ENCODE data around the gene GLB1L. TPM values are rescaled to one million over a fixed set of nuclear protein-coding genes. Genes with fewer than 3 reads are reported as not detected.

The GLB1L gene
- total RNA-seq, 4 donors from 2014 or later: 6.7 to 13.1 (median 9.6) TPM

GRCh38 chr2:219285373-219285735 is 40.1 kb upstream of the GLB1L start:
- Histone ChIP-seq H3K4me1 (peaks cover 0 to 97% (median 50%) of the 10 kb centered on the region in 4 donors), H3K27ac (peak overlapping the region; percentile 76 to 100 (median 100)), H3K9me3 (no peaks in the 10 kb centered on the region), H3K27me3 (no peaks in the 10 kb centered on the region), H3K4me3 (no peak overlapping the region), H3K36me3 (peaks cover 0 to 53% (median 6%) of the 10 kb centered on the region in 3 donors)
- no peak for TF ChIP-seq EP300 (IDR thresholded peaks at IDR 0.05)
- no peak for TF ChIP-seq CTCF (IDR thresholded peaks at IDR 0.05)
- no peak for TF ChIP-seq POLR2A (IDR thresholded peaks at IDR 0.05)
- 64% methylated on average over 11 to 12 of the region's 12 CpGs for WGBS, 2 donors
- DNase-seq (ENCODE audit: low spot score in 2 of 2): no peak

- DNase-seq (ENCODE audit: low spot score in 2 of 2): no peak
- no peak for TF ChIP-seq CTCF (IDR thresholded peaks at IDR 0.05)
- TF ChIP-seq EP300 (IDR thresholded peaks at IDR 0.05): no peak
- TF ChIP-seq POLR2A (IDR thresholded peaks at IDR 0.05): no peak
- Histone ChIP-seq H3K36me3 (peaks cover 0 to 53% (median 6%) of the 10 kb centered on the region in 3 donors), H3K27me3 (no peaks in the 10 kb centered on the region), H3K4me1 (peaks cover 0 to 97% (median 51%) of the 10 kb centered on the region in 4 donors), H3K27ac (peak overlapping the region; percentile 76 to 100 (median 100)), H3K4me3 (no peak overlapping the region), H3K9me3 (no peaks in the 10 kb centered on the region)
- 80 to 85% methylated on average over 12 to 15 of the region's 16 CpGs for WGBS, 2 donors
Observed at GRCh38 chr2:219284501-219285372, 39.5 kb upstream of the GLB1L start.

- H3K4me1 ChIP-seq: peaks cover 0 to 89% (median 51%) of the 10 kb centered on the region in 4 donors
- 64 to 71% methylated on average over 17 of the region's 17 CpGs for WGBS, 2 donors
- TF ChIP-seq POLR2A (IDR thresholded peaks at IDR 0.05): no peak
- TF ChIP-seq EP300 (IDR thresholded peaks at IDR 0.05): no peak
- no peak for TF ChIP-seq CTCF (IDR thresholded peaks at IDR 0.05)
- no peaks in the 10 kb centered on the region for H3K9me3 ChIP-seq
- H3K36me3 ChIP-seq: peaks cover 0 to 53% (median 6%) of the 10 kb centered on the region in 3 donors
- H3K27me3 ChIP-seq: no peaks in the 10 kb centered on the region
- H3K27ac ChIP-seq: peak overlapping the region; percentile 53 to 100 (median 100)
- no peak overlapping the region for H3K4me3 ChIP-seq
- no peak for DNase-seq (ENCODE audit: low spot score in 2 of 2)
Observed at GRCh38 chr2:219282943-219283581, 37.8 kb upstream of the GLB1L start.

GRCh38 chr2:219282375-219282774 is 37.1 kb upstream of the GLB1L start:
- Histone ChIP-seq H3K9me3 (no peaks in the 10 kb centered on the region), H3K4me1 (peaks cover 0 to 89% (median 47%) of the 10 kb centered on the region in 4 donors), H3K36me3 (peaks cover 0 to 53% (median 6%) of the 10 kb centered on the region in 3 donors), H3K27ac (peak overlapping the region; percentile 66 to 100 (median 100)), H3K4me3 (no peak overlapping the region), H3K27me3 (no peaks in the 10 kb centered on the region)
- DNase-seq (ENCODE audit: low spot score in 2 of 2): no peak
- TF ChIP-seq CTCF (IDR thresholded peaks at IDR 0.05) (no peak), POLR2A (IDR thresholded peaks at IDR 0.05) (peak in 1 of 2 donors; percentile 17), EP300 (IDR thresholded peaks at IDR 0.05) (peak in 1 of 2 donors; percentile 46)
- 51 to 60% methylated on average over 5 of the region's 5 CpGs for WGBS, 2 donors

GRCh38 chr2:219281588-219281987 is 36.3 kb upstream of the GLB1L start:
- Histone ChIP-seq H3K27me3 (no peaks in the 10 kb centered on the region), H3K27ac (peak overlapping the region; percentile 66 to 100 (median 100)), H3K9me3 (no peaks in the 10 kb centered on the region), H3K36me3 (peaks cover 0 to 53% (median 6%) of the 10 kb centered on the region in 3 donors), H3K4me3 (no peak overlapping the region), H3K4me1 (peaks cover 0 to 82% (median 40%) of the 10 kb centered on the region in 4 donors)
- TF ChIP-seq CTCF (IDR thresholded peaks at IDR 0.05): no peak
- no peak for TF ChIP-seq POLR2A (IDR thresholded peaks at IDR 0.05)
- no peak for TF ChIP-seq EP300 (IDR thresholded peaks at IDR 0.05)
- 56 to 80% methylated on average over 8 of the region's 8 CpGs for WGBS, 2 donors
- DNase-seq (ENCODE audit: low spot score in 2 of 2): no peak

Data from tibial nerve (tissue), 4 donors.